Frontal cortex (tissue), 4 donors: ENCODE measurements around the gene CDK6. TPM values are rescaled to one million over a fixed set of nuclear protein-coding genes. Genes with fewer than 3 reads are reported as not detected.
A peak's percentile ranks its signal among the peaks of the same experiment; 100 is the strongest.

Experiments
- DNase-seq, 2 donors: peaks; one replicate each; pipeline ENCODE4 v3.0.0; 2012; ENCODE audit warnings: low spot score in 2 of 2
- FAIRE-seq: peaks from 2 replicates; lab custom pipeline; 2012; peaks lifted over from hg19 to GRCh38; lab: Jason Lieb, UNC
- total RNA-seq: library from RNA; depleted of rRNA; stranded (reverse); fragments of >200 nt; gene quantifications from one replicate; pipeline ENCODE4 v1.2.3, GENCODE V29; 2014
- donor health status: control.
- donor health status: control.
- donor health status: control.

The CDK6 gene
- total RNA-seq, 1 donor from 2014 or later, result 10.2 TPM

DNA sequence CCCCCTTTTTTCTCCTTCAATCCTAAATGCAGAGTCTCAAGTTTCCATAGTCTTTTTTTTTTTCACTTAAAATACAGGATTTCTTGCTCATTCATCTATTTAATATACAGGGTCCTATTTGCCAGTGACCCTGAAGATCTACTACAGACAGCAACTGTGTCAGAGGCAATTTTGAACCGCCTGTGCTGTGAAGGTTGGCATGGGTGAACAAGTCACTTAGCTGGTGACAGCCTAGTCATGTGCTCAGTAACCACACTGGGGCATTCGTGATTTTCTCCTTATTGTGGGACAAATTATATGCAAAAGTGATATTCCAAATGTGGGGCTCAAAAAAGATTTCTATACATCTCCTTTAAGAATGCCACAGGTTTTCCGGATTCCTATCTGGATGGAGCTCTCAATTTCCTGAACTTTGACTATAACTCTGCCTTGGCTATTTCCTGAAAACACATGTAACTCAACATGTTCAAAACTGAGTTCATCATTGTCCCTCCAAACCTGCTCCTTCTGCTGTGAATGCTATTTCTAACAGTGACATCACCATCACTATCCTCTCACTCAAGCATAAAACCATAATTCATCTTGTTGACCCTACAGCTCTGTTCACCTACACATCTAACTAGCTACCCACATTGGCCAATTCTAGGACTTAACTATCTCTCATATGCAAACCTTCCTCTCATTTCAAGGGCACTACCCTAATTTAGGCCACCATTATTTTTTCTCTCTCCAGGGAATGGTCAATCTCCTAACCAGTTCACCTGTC is 36.7 kb downstream of the CDK6 start:
- no peak for FAIRE-seq
- DNase-seq, result no peak

DNA sequence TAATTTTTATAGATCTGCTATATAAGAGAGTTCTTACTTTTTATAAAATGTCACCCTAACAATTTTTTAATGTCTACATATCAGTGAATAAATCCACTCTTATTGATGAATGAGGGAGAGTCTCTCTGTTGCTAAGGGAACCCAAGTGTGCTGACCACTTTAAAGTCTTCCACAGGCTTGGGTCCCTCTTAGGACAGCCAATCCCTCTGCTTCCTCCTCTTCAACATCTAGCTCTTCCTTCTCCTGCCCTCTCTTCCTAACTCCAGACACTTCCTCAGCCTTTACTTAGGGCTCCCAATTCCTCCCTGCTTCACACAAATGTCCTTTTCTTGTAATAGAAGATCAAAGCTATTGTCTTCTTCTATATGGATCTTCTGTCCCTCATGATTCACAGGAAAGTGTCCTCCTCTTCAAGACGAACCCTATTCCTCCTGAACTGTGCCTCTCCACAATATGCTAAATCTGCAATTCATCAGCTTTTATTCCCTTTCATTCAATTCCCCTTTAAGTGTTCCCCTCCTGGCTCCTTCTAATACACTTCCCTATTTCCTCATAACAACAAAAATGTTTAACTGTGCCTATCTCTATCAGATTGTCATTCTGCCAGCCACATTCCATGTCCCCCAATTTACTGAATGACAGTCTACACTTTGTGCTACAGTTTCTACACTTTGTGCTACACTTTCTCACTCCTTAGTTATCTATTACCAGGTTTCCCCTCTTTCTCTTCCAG is 37.7 kb downstream of the CDK6 start:
- DNase-seq (no peak), FAIRE-seq (no peak)

GRCh38 chr7:92797693-92798092 is 38.7 kb downstream of the CDK6 start:
- FAIRE-seq (no peak), DNase-seq (no peak)

DNA sequence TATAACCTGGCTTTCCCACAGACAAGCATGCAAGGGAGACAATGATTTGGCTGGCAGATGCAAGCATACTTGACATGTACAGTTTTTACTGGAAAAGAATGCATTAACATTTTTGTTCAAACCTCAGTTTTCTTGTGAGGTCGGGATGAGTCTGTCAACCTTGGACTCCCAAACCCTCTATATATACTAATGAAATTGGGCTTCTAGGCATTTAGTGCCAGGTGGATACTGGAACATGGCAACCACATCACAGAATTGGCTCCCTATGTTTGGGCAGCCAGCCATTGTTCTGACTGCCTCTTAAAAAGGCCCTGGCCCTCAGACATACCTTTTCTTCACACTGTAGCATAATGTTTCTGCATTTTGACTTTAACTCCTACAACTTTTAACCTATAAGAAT is 39.1 kb downstream of the CDK6 start:
- FAIRE-seq (no peak), DNase-seq (no peak)

GRCh38 chr7:92794831-92795230 is 41.5 kb downstream of the CDK6 start:
- DNase-seq (no peak), FAIRE-seq (no peak)

DNA sequence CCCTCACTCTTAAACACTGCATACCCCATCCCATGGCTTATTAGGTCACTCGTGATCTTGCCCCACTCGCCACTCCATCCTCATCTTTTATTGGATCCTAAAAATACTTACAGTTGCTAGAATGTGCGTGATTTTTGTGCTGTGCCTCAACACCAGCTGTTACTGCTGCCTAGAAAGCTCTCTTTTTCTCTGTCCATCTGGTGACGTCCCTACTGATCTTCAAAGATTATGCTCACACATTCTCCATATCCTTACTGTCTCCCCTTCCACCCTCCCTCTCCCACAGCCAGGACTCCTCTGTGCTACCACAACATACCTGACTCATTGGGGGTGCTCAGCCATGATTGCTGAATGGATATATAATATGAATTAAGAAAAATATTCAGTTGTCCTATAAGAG is 42.0 kb downstream of the CDK6 start:
- DNase-seq (no peak), FAIRE-seq (no peak)

DNA sequence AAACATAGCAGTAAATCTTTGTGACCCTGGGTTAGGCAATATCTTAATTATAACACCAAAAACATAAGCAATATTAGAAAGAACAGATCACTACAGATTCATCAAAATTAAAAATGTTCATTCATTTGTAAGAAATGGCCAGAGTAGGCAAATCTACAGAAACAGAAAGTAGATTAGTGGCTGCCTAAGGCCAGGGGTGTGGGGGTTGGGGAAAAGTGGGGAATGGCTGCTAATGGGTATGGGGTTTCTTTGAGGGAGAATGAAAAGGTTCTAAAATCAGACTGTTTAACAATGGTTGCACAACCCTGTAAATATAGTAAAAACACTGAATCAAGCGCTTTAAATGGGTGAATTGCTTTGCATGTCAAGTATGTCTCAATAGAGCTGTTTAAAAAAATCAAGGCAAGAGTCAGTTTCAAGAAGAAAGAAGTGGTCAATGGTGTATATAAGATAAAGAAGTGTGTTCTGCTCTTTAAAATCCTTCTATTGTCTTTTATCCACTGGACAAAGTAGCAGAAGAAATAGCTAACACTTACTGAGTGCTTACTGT is 42.6 kb downstream of the CDK6 start:
- no peak for FAIRE-seq

GRCh38 chr7:92790992-92791391 is 45.4 kb downstream of the CDK6 start:
- DNase-seq, result no peak
- FAIRE-seq, result no peak

More for the DNA sequence above, 42.6 kb downstream of the CDK6 start:
- DNase-seq, result no peak

DNA sequence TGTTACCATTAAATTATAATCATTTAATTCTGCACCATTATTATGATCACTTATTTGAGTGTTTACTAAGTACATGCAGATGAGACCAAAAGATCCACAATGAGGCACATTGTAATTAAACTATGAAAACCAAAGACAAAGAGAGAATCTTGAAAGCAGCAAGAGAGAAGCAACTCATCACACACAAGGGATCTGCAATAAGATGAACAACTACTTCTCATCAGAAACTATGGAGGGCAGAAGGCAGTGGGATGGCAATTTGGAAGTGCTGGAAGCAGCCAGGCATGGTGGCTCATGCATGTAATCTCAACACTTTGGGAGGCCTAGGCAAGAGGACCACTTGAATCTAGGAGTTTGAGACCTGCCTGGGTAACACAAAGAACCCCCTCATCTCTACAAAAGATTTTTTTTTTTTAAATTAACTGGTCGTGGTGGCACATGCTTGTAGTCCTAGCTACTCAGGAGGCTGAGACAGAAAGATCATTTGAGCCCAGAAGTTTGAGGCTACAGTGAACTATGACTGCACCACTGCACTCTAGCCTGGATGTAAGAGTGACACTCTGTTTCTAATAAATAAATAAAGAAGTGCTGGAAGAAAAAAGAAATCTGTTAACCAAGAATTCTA is 47.7 kb downstream of the CDK6 start:
- no peak for FAIRE-seq

GRCh38 chr7:92785923-92786322 is 50.5 kb downstream of the CDK6 start:
- no peak for DNase-seq
- no peak for FAIRE-seq

More for the DNA sequence above, 47.7 kb downstream of the CDK6 start:
- DNase-seq, result no peak

DNA sequence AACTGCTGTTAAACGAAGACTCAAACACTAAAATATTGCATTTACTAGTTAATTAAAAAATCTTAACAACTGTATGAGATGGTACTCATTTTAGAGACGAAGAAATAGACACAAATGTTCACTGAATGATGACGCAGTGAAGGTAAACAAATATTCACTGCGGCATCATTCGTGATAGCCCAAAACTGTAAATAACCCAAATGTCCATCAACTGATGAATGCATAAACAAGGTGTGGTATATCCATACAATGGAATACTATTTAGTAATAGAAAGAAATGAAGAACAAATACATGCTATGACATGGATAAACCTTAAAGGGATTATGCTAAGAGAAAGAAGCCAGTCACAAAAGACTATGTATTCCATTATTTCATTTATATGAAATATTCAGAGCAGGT is 51.4 kb downstream of the CDK6 start:
- DNase-seq (no peak), FAIRE-seq (no peak)

GRCh38 chr7:92783260-92784201 is 52.8 kb downstream of the CDK6 start:
- FAIRE-seq, result no peak
- no peak for DNase-seq

GRCh38 chr7:92782855-92783254 is 53.5 kb downstream of the CDK6 start:
- no peak for FAIRE-seq
- DNase-seq, result no peak

DNA sequence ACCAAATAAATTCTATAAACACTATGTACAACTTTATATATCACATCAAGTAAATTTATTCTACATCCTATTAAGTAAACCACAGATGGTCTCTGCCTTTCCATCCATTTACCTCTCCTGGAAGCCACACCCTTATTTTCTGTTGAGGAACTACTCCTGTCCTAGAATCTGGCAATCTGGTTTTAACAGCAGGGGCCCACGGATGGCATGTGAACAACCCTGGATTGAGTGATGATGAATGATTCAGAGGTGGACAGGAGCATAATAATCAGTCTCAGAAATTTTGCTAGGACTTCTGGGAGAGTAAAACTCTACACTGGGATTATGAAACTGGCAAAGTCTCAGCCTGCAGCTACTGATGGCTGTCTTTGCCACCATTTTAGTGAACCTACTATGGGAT is 54.1 kb downstream of the CDK6 start:
- no peak for FAIRE-seq
- no peak for DNase-seq

DNA sequence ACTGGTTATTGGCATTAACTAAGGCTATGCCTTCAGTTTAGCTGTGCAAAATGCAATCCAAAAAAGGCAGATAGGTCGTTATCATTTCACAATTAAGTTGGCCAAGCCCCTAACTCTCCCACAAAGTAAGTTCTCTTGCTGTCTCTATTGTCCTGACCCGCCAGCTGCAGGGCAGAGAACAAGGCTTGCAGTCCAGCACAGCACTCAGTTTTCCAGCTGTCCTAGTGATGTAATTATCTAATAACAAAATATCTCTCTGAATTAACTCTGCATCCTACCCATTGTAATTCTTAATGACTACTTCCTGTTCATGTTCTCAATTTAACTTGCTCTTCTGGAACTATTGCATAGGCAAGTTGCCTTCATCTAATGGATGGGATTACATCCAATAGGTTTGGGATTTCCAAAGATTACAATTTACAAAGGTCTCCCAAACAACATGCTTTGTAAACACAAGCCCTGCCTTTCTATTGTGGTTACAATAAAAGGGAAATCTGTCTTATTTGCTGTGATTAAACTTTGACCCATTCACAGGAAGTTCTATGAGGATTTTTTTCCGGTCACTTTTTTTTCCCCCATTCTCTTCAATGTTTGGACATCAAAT is 55.2 kb downstream of the CDK6 start:
- FAIRE-seq, result no peak

DNA sequence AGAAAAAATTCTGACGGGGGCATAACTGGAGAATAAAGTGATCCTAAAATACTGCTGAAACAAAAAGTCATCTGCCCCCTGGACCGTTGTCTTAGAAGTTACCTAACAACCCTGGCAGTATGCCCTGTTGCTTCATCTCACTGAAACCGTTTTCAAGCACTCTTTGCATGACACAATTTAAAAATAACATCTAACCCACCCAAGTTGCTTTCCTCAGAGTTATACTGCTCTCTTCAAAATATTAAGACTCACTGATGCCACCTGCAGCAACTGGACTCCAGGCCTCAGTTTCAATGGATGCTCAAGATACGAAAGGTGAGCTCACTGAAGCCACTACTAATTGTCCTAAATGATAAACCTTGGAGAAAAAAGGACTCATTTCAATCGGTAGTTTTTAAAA is 57.4 kb downstream of the CDK6 start:
- FAIRE-seq (no peak), DNase-seq (no peak)

More for the DNA sequence above, 55.2 kb downstream of the CDK6 start:
- DNase-seq, result peak in 1 of 2 donors; percentile 2

DNA sequence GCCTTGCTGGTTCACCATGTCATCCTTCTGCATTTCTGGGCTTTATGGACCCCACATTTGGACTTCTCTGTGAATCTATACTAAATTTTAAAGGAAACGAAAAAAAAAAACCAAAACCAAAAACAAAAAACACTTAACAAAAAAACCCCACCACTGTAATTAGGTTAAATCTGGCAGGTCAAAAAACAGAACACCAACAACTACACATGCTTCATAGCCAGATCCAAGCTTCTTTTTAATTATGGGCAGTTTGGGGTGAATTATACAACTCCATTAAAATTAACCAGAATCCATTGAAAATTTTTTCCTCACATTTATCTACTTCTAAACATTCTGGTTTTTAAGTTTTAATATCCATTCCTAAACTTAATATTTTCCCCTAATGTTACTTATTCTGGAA is 58.4 kb downstream of the CDK6 start:
- DNase-seq, result no peak
- FAIRE-seq, result peak; percentile 31

DNA sequence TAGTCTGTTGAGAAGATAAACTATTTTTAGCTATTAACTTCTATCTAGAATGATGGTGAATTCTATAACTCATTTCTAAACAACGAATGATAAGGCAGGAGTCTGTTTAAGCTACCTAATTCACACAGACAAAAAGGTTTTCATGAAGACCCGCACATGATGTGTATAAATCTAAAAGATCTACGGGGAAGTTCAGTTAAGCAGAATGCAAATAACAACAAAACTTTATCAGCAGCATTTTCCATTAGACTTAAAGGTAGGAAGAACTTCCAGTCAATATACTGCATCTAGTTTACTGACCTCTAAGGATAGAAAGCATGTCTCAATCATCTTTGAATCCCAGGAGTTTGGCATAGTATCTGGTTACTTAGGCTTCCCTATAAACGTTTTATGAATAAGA is 62.6 kb downstream of the CDK6 start:
- DNase-seq, result no peak

DNA sequence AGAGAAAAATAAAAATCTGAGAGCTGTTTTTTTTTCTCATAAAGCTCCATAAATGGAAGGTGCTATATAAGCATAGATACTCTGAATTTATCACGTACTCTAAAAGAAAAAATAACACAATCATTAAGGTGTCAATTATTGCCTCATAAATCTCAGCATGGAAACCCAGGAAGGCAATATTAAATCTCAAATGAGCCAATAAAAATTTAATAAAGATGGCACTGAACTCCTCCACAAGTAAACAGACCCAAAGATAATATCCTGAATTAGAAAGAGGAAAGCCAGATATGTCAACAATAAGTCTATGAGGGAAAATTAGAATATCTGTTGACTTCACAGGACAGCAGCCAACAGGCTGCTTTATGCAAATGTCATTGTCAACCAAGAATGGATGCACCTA is 66.5 kb downstream of the CDK6 start:
- no peak for FAIRE-seq
- no peak for DNase-seq

More for the DNA sequence above, 62.6 kb downstream of the CDK6 start:
- no peak for FAIRE-seq
